H1 (cell line): ENCODE results near the gene RASAL2. TPM values are rescaled to one million over a fixed set of nuclear protein-coding genes. Genes with fewer than 3 reads are reported as not detected.

Experiments used
- CTCF ChIA-PET: fragments of 300-600 bp; sonication (Branson Sonifier 250); formaldehyde crosslinking; loops from one replicate; lab custom pipeline; 2021; ENCODE audit not compliant: partially characterized antibody; lab: Charles Lee
- POLR2A ChIA-PET: fragments of 300-600 bp; sonication (Branson Sonifier 250); formaldehyde crosslinking; loops from one replicate; lab custom pipeline; 2021; ENCODE audit warnings: inconsistent platforms; ENCODE audit not compliant: partially characterized antibody; lab: Charles Lee
- DNase-seq, 2 experiments: peaks; one replicate each; pipeline versions ENCODE4 v3.0.0 to v3.0.0-alpha.2; 2010 to 2022; ENCODE audit warnings: low spot score in 2 of 2, low read depth in 1 of 2, mixed read lengths in 1 of 2
- FAIRE-seq: peaks from 2 replicates; lab custom pipeline; 2011; peaks lifted over from hg19 to GRCh38; lab: Jason Lieb, UNC
- H2AFZ ChIP-seq: 2 replicates; pipeline ENCODE4 v1.8.1; 2012; ENCODE audit warnings: low read length, inconsistent platforms
- H2AK5ac ChIP-seq: 2 replicates; pipeline ENCODE4 v1.6.1; 2013; ENCODE audit warnings: low read depth, low read length
- H2BK120ac ChIP-seq: replicated peaks from 2 replicates; pipeline ENCODE3; 2013; ENCODE audit warnings: low read depth, low read length, inconsistent platforms
- H2BK12ac ChIP-seq: 2 replicates; pipeline ENCODE4 v1.6.1; 2013; ENCODE audit warnings: low read depth, low read length
- H2BK15ac ChIP-seq: 2 replicates; pipeline ENCODE4 v1.6.1; 2013; ENCODE audit warnings: low read length
- H2BK20ac ChIP-seq: 2 replicates; pipeline ENCODE4 v1.6.1; 2013; ENCODE audit warnings: low read length
- H2BK5ac ChIP-seq: 2 replicates; pipeline ENCODE4 v1.6.1; 2013; ENCODE audit warnings: low read depth, low read length
- H3K14ac ChIP-seq: 2 replicates; pipeline ENCODE4 v1.6.1; 2013; ENCODE audit warnings: inconsistent platforms; ENCODE audit not compliant: insufficient read length
- H3K18ac ChIP-seq: 2 replicates; pipeline ENCODE4 v1.6.1; 2013; ENCODE audit warnings: low read length; ENCODE audit errors: extremely low read depth
- H3K23ac ChIP-seq: 2 replicates; pipeline ENCODE4 v1.6.1; 2013; ENCODE audit warnings: inconsistent platforms; ENCODE audit not compliant: insufficient read length
- H3K23me2 ChIP-seq: 2 replicates; pipeline ENCODE4 v1.6.1; 2013; ENCODE audit warnings: low read depth, low read length
- H3K27ac ChIP-seq: 2 replicates; pipeline ENCODE4 v1.6.1; 2011; ENCODE audit warnings: low read depth, low read length, inconsistent platforms
- H3K27me3 ChIP-seq, 4 experiments: replicated peaks in 1 of 4; 1 replicate in 1 of 4; 2 replicates in 3 of 4; pipeline versions ENCODE4 v1.6.1 to v1.8.1; 2011 to 2013; ENCODE audit warnings: low read length in 3 of 4, mild to moderate bottlenecking in 3 of 4, inconsistent platforms in 2 of 4, mixed read lengths in 2 of 4, moderate library complexity in 1 of 4; ENCODE audit not compliant: control insufficient read depth in 3 of 4, insufficient read depth in 3 of 4; ENCODE audit errors: extremely low read depth in 1 of 4
- H3K36me3 ChIP-seq, 4 experiments: 2 replicates each; pipeline versions ENCODE4 v1.6.1 to v1.8.1; 2011 to 2013; ENCODE audit warnings: mild to moderate bottlenecking in 4 of 4, low read length in 3 of 4, moderate library complexity in 2 of 4, control low read depth in 1 of 4, inconsistent platforms in 1 of 4; ENCODE audit not compliant: insufficient read depth in 4 of 4, control insufficient read depth in 2 of 4
- H3K4ac ChIP-seq: replicated peaks from 2 replicates; pipeline ENCODE3; 2013; ENCODE audit warnings: low read length, low read depth, mixed read lengths, inconsistent platforms; ENCODE audit not compliant: insufficient read length
- H3K4me1 ChIP-seq, 4 experiments: replicated peaks in 1 of 4; 1 replicate in 1 of 4; 2 replicates in 3 of 4; pipeline versions ENCODE4 v1.6.1 to v1.8.1; 2011 to 2013; ENCODE audit warnings: low read length in 3 of 4, inconsistent platforms in 2 of 4, mixed read lengths in 1 of 4; ENCODE audit not compliant: insufficient read depth in 4 of 4, control insufficient read depth in 3 of 4
- H3K4me2 ChIP-seq, 2 experiments: 2 replicates each; pipeline versions ENCODE4 v1.6.1 to v1.8.1; 2011 to 2013; ENCODE audit warnings: low read depth in 2 of 2, low read length in 2 of 2, control low read depth in 1 of 2, inconsistent platforms in 1 of 2, mild to moderate bottlenecking in 1 of 2; ENCODE audit not compliant: insufficient read depth in 1 of 2
- H3K4me3 ChIP-seq, 4 experiments: fragments of 200-600, 300-600 bp in 1 of 4; sonication (generic), shearing (Covaris generic), sonication (Bioruptor Twin) in 1 of 4; 2 replicates each; pipeline versions ENCODE4 v1.5.1 to v1.8.1; 2011 to 2016; ENCODE audit warnings: low read length in 4 of 4, low read depth in 3 of 4, control low read depth in 2 of 4, inconsistent platforms in 2 of 4, mild to moderate bottlenecking in 2 of 4, mixed read lengths in 1 of 4, moderate library complexity in 1 of 4; ENCODE audit not compliant: insufficient read depth in 2 of 4; ENCODE audit errors: extremely low read depth in 1 of 4
- H3K56ac ChIP-seq: replicated peaks from 2 replicates; pipeline ENCODE3; 2013; ENCODE audit warnings: low read depth, mild to moderate bottlenecking, mixed read lengths, low read length, inconsistent platforms; ENCODE audit not compliant: insufficient read length
- H3K79me1 ChIP-seq: 2 replicates; pipeline ENCODE4 v1.6.1; 2013; ENCODE audit warnings: low read depth, low read length, control low read depth
- H3K79me2 ChIP-seq, 2 experiments: 2 replicates each; pipeline versions ENCODE4 v1.6.1 to v1.8.1; 2012 to 2013; ENCODE audit warnings: low read length in 2 of 2, mild to moderate bottlenecking in 2 of 2, inconsistent platforms in 1 of 2; ENCODE audit not compliant: insufficient read depth in 2 of 2, control insufficient read depth in 1 of 2
- H3K9ac ChIP-seq, 4 experiments: replicated peaks in 1 of 4; 1 replicate in 1 of 4; 2 replicates in 3 of 4; pipeline versions ENCODE4 v1.6.1 to v1.8.1; 2011 to 2013; ENCODE audit warnings: low read depth in 3 of 4, low read length in 3 of 4, control low read depth in 2 of 4, mild to moderate bottlenecking in 2 of 4, moderate library complexity in 2 of 4, inconsistent platforms in 1 of 4; ENCODE audit errors: extremely low read depth in 1 of 4
- H3K9me3 ChIP-seq, 2 experiments: 2 replicates each; pipeline versions ENCODE4 v1.6.1 to v1.8.1; 2012 to 2013; ENCODE audit warnings: mild to moderate bottlenecking in 2 of 2, moderate library complexity in 2 of 2, control low read depth in 1 of 2, inconsistent platforms in 1 of 2, low read depth in 1 of 2, low read length in 1 of 2, mixed read lengths in 1 of 2; ENCODE audit not compliant: insufficient read depth in 2 of 2
- H4K20me1 ChIP-seq, 2 experiments: replicated peaks in 1 of 2; 2 replicates each; pipeline versions ENCODE3 to v1.8.1; 2011 to 2013; ENCODE audit warnings: inconsistent platforms in 2 of 2, low read length in 2 of 2, mild to moderate bottlenecking in 1 of 2; ENCODE audit not compliant: insufficient read depth in 2 of 2, control insufficient read depth in 1 of 2
- H4K5ac ChIP-seq: 2 replicates; pipeline ENCODE4 v1.6.1; 2013; ENCODE audit warnings: low read length, low read depth, mixed read lengths, inconsistent platforms; ENCODE audit not compliant: insufficient read length
- H4K8ac ChIP-seq: 2 replicates; pipeline ENCODE4 v1.8.0; 2013; ENCODE audit warnings: mild to moderate bottlenecking, moderate library complexity, low read length, inconsistent platforms; ENCODE audit not compliant: insufficient read depth; ENCODE audit errors: extremely low read depth
- H4K91ac ChIP-seq: replicated peaks from 2 replicates; pipeline ENCODE3; 2013; ENCODE audit warnings: low read length, mixed read lengths, inconsistent platforms; ENCODE audit not compliant: insufficient read length
- BCL11A ChIP-seq, 2 experiments: IDR thresholded peaks; one replicate each; pipeline ENCODE4 v1.6.1; 2011; ENCODE audit warnings: low read depth in 2 of 2, low read length in 2 of 2, mild to moderate bottlenecking in 2 of 2
- GTF2F1 ChIP-seq: IDR thresholded peaks from 2 replicates; pipeline ENCODE4 v1.6.1; 2012; ENCODE audit warnings: low read depth, low read length, improper control_type of control experiment, borderline replicate concordance
- HDAC6 ChIP-seq: IDR thresholded peaks from one replicate; pipeline ENCODE4 v1.7.1; 2012; ENCODE audit warnings: low read depth, mild to moderate bottlenecking, inconsistent platforms, low read length, moderate library complexity
- RAD21 ChIP-seq, 2 experiments: IDR thresholded peaks in 1 of 2; conservative IDR thresholded peaks in 1 of 2; 2 replicates each; pipeline ENCODE4 v1.6.1; 2011; ENCODE audit warnings: low read depth in 2 of 2, low read length in 2 of 2, improper control_type of control experiment in 1 of 2, inconsistent platforms in 1 of 2, mild to moderate bottlenecking in 1 of 2, moderate library complexity in 1 of 2
- WGBS, 2 experiments: shearing (Covaris generic) in 1 of 2; methylation state at CpG; one replicate each; pipeline versions ENCODE4 v1.1.6 to v1.1.7; 2013 to 2015; ENCODE audit warnings: low lambda C conversion rate in 2 of 2, mixed read lengths in 2 of 2, inconsistent platforms in 1 of 2, low coverage in 1 of 2, missing lambda C conversion rate in 1 of 2; ENCODE audit not compliant: insufficient replicate concordance in 2 of 2, insufficient coverage in 1 of 2, insufficient read length in 1 of 2; ENCODE audit errors: extremely low coverage in 1 of 2, missing lambda C conversion rate in 1 of 2; 5-methylcytosine and 5-hydroxymethylcytosine counted together
- polyA plus RNA-seq, 7 experiments: library from polyadenylated mRNA; depleted of rRNA in 3 of 7; stranded (reverse) in 5 of 7; unstranded in 2 of 7; fragments of >200 nt in 5 of 7; fragments of 200-250 nt in 2 of 7; gene quantifications; 1 replicate in 5 of 7; 2 replicates in 1 of 7; 4 replicates in 1 of 7; pipeline versions ENCODE4 v1.2.1 to v1.2.3, GENCODE V29; 2011 to 2013; ENCODE audit warnings: missing spikeins in 2 of 7, mixed read lengths in 2 of 7
- total RNA-seq: library from RNA; stranded (reverse); fragmentation: NEBNext Ultra II Directional; extraction: Animal tissue kit (Norgen Biotek cat#: 25700); gene quantifications from 2 replicates; pipeline ENCODE4 v1.2.1, GENCODE V29; 2021

RASAL2 gene
- total and polyA plus RNA-seq, 2 of the 8 experiments (the other 6 are each of a cell fraction or from before 2014, with no cell fraction given), result 15.9 to 32.5 TPM

DNA sequence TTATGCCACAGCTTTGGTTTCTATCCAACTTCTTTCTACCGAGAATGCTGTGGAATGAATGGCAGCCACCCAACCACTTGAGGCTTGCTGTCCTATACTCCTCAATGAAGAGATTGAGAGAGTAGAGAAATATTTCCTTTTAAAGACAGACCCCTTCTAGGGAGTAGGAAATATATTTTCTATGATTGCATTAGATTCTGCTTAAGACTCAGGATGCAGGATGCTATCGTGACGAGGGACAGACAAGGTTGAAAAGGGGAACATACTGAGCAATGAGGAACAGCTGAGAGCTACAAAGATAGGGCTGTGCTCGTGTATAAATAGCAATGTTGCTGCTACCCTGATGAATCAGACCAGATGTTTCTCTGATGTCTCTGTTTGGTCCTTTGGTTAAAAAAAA is 7.1 kb upstream of the RASAL2 start:
- Histone ChIP-seq H3K56ac (no peak overlapping the region), H4K91ac (no peak overlapping the region), H2AFZ (no peak overlapping the region), H2BK120ac (no peak overlapping the region), H3K9me3 (no peaks in the 10 kb centered on the region), H3K9ac (no peak overlapping the region), H2BK20ac (no peak overlapping the region), H3K79me2 (no peaks in the 10 kb centered on the region), H3K23ac (no peak overlapping the region)
- POLR2A ChIA-PET, result no interaction called here
- no peak for FAIRE-seq
- no peak for TF ChIP-seq HDAC6
- TF ChIP-seq BCL11A (IDR thresholded peaks at IDR 0.05; ENCODE audit: low read depth in 2 of 2, low read length in 2 of 2), result no peak
- no peak for TF ChIP-seq GTF2F1
- no peak for TF ChIP-seq RAD21 (IDR thresholded peaks at IDR 0.05 in 1 of 2, conservative IDR thresholded peaks at IDR 0.05 in 1 of 2; ENCODE audit: low read depth in 2 of 2, low read length in 2 of 2)
- TF ChIP-seq, all 59 proteins: peak for 0
- Histone ChIP-seq H3K14ac (no peak overlapping the region), H2AK5ac (no peak overlapping the region), H2BK5ac (no peak overlapping the region), H3K79me1 (no peaks in the 10 kb centered on the region; the same call in 1 of the 2 replicates), H3K4me1 (no peaks in the 10 kb centered on the region), H3K4me3 (no peak overlapping the region), H3K18ac (no peak overlapping the region), H3K23me2 (no peaks in the 10 kb centered on the region), H2BK12ac (no peak overlapping the region), H3K27ac (no peak overlapping the region), H2BK15ac (no peak overlapping the region), H3K27me3 (no peaks in the 10 kb centered on the region), H3K4me2 (no peak overlapping the region), H4K8ac (no peak overlapping the region), H3K36me3 (no peaks in the 10 kb centered on the region), H4K20me1 (no peaks in the 10 kb centered on the region), H4K5ac (no peak overlapping the region), H3K4ac (no peak overlapping the region)
- CTCF ChIA-PET, result no interaction called here
- no peak for DNase-seq
- WGBS, 2 experiments, result 91% methylated on average over 4 of the region's 4 CpGs; no CpG with 5 or more reads in 1 of the 2 experiments
